Measurements from ENCODE around the gene DNAJB8.

The DNAJB8 gene

GRCh38 chr3:128463771-128464170 lies 2.9 kb downstream of the DNAJB8 start:
- DNase-seq (ENCODE audit: low spot score) = no peak

- DNase-seq (ENCODE audit: low spot score) = no peak
Observed at GRCh38 chr3:128463354-128463753, 3.3 kb downstream of the DNAJB8 start.

- no peak for DNase-seq (ENCODE audit: low spot score)
Observed at GRCh38 chr3:128462931-128463330, 3.8 kb downstream of the DNAJB8 start.

- DNase-seq (ENCODE audit: low spot score) = no peak
Observed at GRCh38 chr3:128462341-128462910, 4.3 kb downstream of the DNAJB8 start.

GRCh38 chr3:128461731-128462130 lies 5.0 kb downstream of the DNAJB8 start:
- DNase-seq (ENCODE audit: low spot score) = no peak

- no peak for DNase-seq (ENCODE audit: low spot score)
Observed at GRCh38 chr3:128459461-128459820, 7.2 kb downstream of the DNAJB8 start.

GRCh38 chr3:128458746-128459460 lies 7.8 kb downstream of the DNAJB8 start:
- no peak for DNase-seq (ENCODE audit: low spot score)

GRCh38 chr3:128457937-128458336 lies 8.8 kb downstream of the DNAJB8 start:
- no peak for DNase-seq (ENCODE audit: low spot score)

- no peak for DNase-seq (ENCODE audit: low spot score)
Observed at GRCh38 chr3:128456776-128457715, 9.6 kb downstream of the DNAJB8 start.

- DNase-seq (ENCODE audit: low spot score) = no peak
Observed at GRCh38 chr3:128455786-128456748, 10.6 kb downstream of the DNAJB8 start.

GRCh38 chr3:128455116-128455515 lies 11.6 kb downstream of the DNAJB8 start:
- no peak for DNase-seq (ENCODE audit: low spot score)

GRCh38 chr3:128454310-128454618 lies 12.4 kb downstream of the DNAJB8 start:
- no peak for DNase-seq (ENCODE audit: low spot score)

- DNase-seq (ENCODE audit: low spot score) = no peak
Observed at GRCh38 chr3:128453501-128454309, 13.0 kb downstream of the DNAJB8 start.

- DNase-seq (ENCODE audit: low spot score) = no peak
Observed at GRCh38 chr3:128452678-128453275, 13.9 kb downstream of the DNAJB8 start.

GRCh38 chr3:128452120-128452519 lies 14.6 kb downstream of the DNAJB8 start:
- DNase-seq (ENCODE audit: low spot score) = no peak

GRCh38 chr3:128449111-128449638 lies 17.5 kb downstream of the DNAJB8 start:
- DNase-seq (ENCODE audit: low spot score) = no peak

GRCh38 chr3:128448491-128448890 lies 18.2 kb downstream of the DNAJB8 start:
- DNase-seq (ENCODE audit: low spot score) = no peak

- peak; percentile 81 for DNase-seq (ENCODE audit: low spot score)
Observed at GRCh38 chr3:128447561-128448013, 19.1 kb downstream of the DNAJB8 start.

GRCh38 chr3:128446821-128447220 lies 19.9 kb downstream of the DNAJB8 start:
- DNase-seq (ENCODE audit: low spot score) = no peak

GRCh38 chr3:128445357-128445756 lies 21.3 kb downstream of the DNAJB8 start:
- no peak for DNase-seq (ENCODE audit: low spot score)
